H1 (cell line): Measurements from ENCODE around the gene TBX15. TPM values are rescaled to one million over a fixed set of nuclear protein-coding genes. Genes with fewer than 3 reads are reported as not detected.

Experiments used
- RNF2 ChIP-seq: fragments of 200-900, 300-1000 bp; sonication (generic); IDR thresholded peaks from 2 replicates; pipeline ENCODE4 v1.7.1; 2016; ENCODE audit warnings: borderline replicate concordance, low read depth, mild to moderate bottlenecking, antibody characterized with exemption, low read length; ENCODE audit not compliant: poor library complexity, severe bottlenecking; ENCODE audit errors: missing control alignments
- SUZ12 ChIP-seq: fragments of 200-600 bp; sonication (generic); IDR thresholded peaks from 2 replicates; pipeline ENCODE4 v1.6.1; 2012; ENCODE audit warnings: mild to moderate bottlenecking, inconsistent platforms, low read length, moderate library complexity, mixed read lengths
- polyA plus RNA-seq, 7 experiments: library from polyadenylated mRNA; depleted of rRNA in 3 of 7; stranded (reverse) in 5 of 7; unstranded in 2 of 7; fragments of >200 nt in 5 of 7; fragments of 200-250 nt in 2 of 7; gene quantifications; 1 replicate in 5 of 7; 2 replicates in 1 of 7; 4 replicates in 1 of 7; pipeline versions ENCODE4 v1.2.1 to v1.2.3, GENCODE V29; 2011 to 2013; ENCODE audit warnings: missing spikeins in 2 of 7, mixed read lengths in 2 of 7
- total RNA-seq: library from RNA; stranded (reverse); fragmentation: NEBNext Ultra II Directional; extraction: Animal tissue kit (Norgen Biotek cat#: 25700); gene quantifications from 2 replicates; pipeline ENCODE4 v1.2.1, GENCODE V29; 2021

TBX15 gene
- total and polyA plus RNA-seq, 2 of the 8 experiments (the other 6 are each of a cell fraction or from before 2014, with no cell fraction given) = 0.14 to 0.24 TPM

DNA sequence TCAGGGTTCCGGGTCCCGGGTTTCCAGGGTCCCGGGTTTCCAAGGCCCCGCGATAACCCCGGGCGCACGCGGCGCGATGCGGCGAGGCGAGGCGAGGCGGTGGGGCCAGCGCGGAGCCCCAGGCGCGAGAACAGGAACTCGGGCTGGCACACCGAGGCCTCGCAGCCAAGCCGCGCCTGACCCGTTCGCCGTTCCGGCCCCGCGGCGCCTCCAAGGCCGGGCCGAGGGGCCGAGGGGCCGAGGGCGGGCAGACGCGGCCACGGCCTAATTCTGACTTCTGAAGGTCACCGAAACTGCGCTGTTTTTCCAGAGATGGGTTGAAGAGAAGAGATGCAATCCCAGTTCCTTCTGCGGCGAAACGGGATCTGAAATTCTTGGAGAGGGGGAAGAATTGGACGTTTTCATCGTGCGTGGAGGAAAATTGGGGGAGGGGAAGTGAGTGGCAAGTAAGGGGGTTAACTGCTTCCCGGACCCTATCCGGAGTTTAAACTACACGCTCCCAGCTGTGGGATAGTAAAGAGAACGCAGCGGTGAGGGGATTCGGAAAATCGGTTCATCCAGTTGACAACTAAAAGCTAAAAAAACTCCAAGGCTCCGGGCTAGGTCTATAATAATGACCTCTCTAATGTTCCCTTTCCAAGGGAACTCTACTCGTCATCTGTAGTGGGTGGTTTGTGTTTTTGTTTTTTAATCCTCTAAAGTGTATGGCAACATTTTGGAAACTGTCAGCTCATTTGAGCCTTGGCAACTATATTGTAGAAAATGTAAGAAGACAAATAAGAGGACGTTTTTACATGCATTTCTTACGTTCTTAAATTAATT is 8.2 kb downstream of the TBX15 start (continued):
- peak; percentile 89 for TF ChIP-seq RNF2
- peak; percentile 97 for TF ChIP-seq SUZ12
- TF ChIP-seq, all 59 proteins: peak for 8
